ENCODE results near the gene SOX11.
"Not testable (repeated sequence)": the region's sequence is repeated elsewhere in the genome, so short reads cannot be mapped to it uniquely, and the experiment has no call there.

SOX11 gene

GRCh38 chr2:5691985-5692529, at the start of gene SOX11:
SOX11 (plus strand) TSS chr2:5692384; CDS start chr2:5692722, 338 bp downstream.
- no peak for DNase-seq (ENCODE audit: low read depth in 2 of 2)

- not testable (repeated sequence) for DNase-seq (ENCODE audit: low read depth in 2 of 2)
Measured at GRCh38 chr2:5652734-5653133, 39.5 kb upstream of the SOX11 start.

- not testable (repeated sequence) for DNase-seq (ENCODE audit: low read depth in 2 of 2)
Measured at GRCh38 chr2:5653756-5654155, 38.4 kb upstream of the SOX11 start.

- DNase-seq (ENCODE audit: low read depth in 2 of 2) = no peak
Measured at GRCh38 chr2:5657231-5657630, 35.0 kb upstream of the SOX11 start.

- DNase-seq (ENCODE audit: low read depth in 2 of 2) = no peak
Measured at GRCh38 chr2:5660591-5660990, 31.6 kb upstream of the SOX11 start.

- DNase-seq (ENCODE audit: low read depth in 2 of 2) = no peak
Measured at GRCh38 chr2:5661362-5661761, 30.8 kb upstream of the SOX11 start.

- DNase-seq (ENCODE audit: low read depth in 2 of 2) = no peak
Measured at GRCh38 chr2:5664278-5664681, 27.9 kb upstream of the SOX11 start.

- no peak for DNase-seq (ENCODE audit: low read depth in 2 of 2)
Measured at GRCh38 chr2:5665066-5665465, 27.1 kb upstream of the SOX11 start.

- DNase-seq (ENCODE audit: low read depth in 2 of 2) = no peak
Measured at GRCh38 chr2:5666798-5667197, 25.4 kb upstream of the SOX11 start.

- not testable (repeated sequence) for DNase-seq (ENCODE audit: low read depth in 2 of 2)
Measured at GRCh38 chr2:5667655-5668054, 24.5 kb upstream of the SOX11 start.

GRCh38 chr2:5668682-5669250, 23.4 kb upstream of the SOX11 start:
- DNase-seq (ENCODE audit: low read depth in 2 of 2) = no peak

- DNase-seq (ENCODE audit: low read depth in 2 of 2) = no peak
Measured at GRCh38 chr2:5672749-5673144, 19.4 kb upstream of the SOX11 start.

GRCh38 chr2:5673145-5674025, 18.8 kb upstream of the SOX11 start:
- DNase-seq (ENCODE audit: low read depth in 2 of 2) = no peak

GRCh38 chr2:5674026-5674340, 18.2 kb upstream of the SOX11 start:
- no peak for DNase-seq (ENCODE audit: low read depth in 2 of 2)

GRCh38 chr2:5677133-5677532, 15.1 kb upstream of the SOX11 start:
- DNase-seq (ENCODE audit: low read depth in 2 of 2) = no peak

- no peak for DNase-seq (ENCODE audit: low read depth in 2 of 2)
Measured at GRCh38 chr2:5683471-5683870, 8.7 kb upstream of the SOX11 start.

GRCh38 chr2:5685225-5685624, 7.0 kb upstream of the SOX11 start:
- DNase-seq (ENCODE audit: low read depth in 2 of 2) = no peak

GRCh38 chr2:5686068-5686467, 6.1 kb upstream of the SOX11 start:
- no peak for DNase-seq (ENCODE audit: low read depth in 2 of 2)

GRCh38 chr2:5686536-5686935, 5.6 kb upstream of the SOX11 start:
- no peak for DNase-seq (ENCODE audit: low read depth in 2 of 2)

- no peak for DNase-seq (ENCODE audit: low read depth in 2 of 2)
Measured at GRCh38 chr2:5689750-5690149, 2.4 kb upstream of the SOX11 start.

GRCh38 chr2:5690286-5690685, 1.9 kb upstream of the SOX11 start:
- no peak for DNase-seq (ENCODE audit: low read depth in 2 of 2)

GRCh38 chr2:5690718-5691220, 1.4 kb upstream of the SOX11 start:
- DNase-seq (ENCODE audit: low read depth in 2 of 2) = no peak
